IMR-90 (cell line): Measurements from ENCODE around the gene GPR65. TPM values are rescaled to one million over a fixed set of nuclear protein-coding genes. Genes with fewer than 3 reads are reported as not detected.

Source experiments
- ATAC-seq: fragments of 200-7000 bp; cut with Tn5 transposase; 2 replicates; pipeline ENCODE4 v1.9.1; 2020; ENCODE audit warnings: low read depth, mild to moderate bottlenecking, moderate library complexity
- BruUV-seq: library from RNA; stranded (reverse); fragments of 400-500 nt; replicated peaks from 2 replicates; lab custom pipeline; 2021; lab: Mats Ljungman, UMichigan
- CTCF ChIA-PET: fragments of 300-600 bp; formaldehyde crosslinking; extraction: SDS; loops from one replicate; lab custom pipeline; 2021; ENCODE audit warnings: antibody characterized with exemption; lab: Yijun Ruan, JAX
- POLR2A ChIA-PET: fragments of 300-600 bp; sonication (Branson Sonifier 250); formaldehyde crosslinking; loops from one replicate; lab custom pipeline; 2022; ENCODE audit warnings: antibody characterized with exemption; ENCODE audit not compliant: unreplicated experiment; lab: Charles Lee
- DNase-seq: peaks from one replicate; pipeline ENCODE4 v3.0.0; 2013
- H2AFZ ChIP-seq: replicated peaks from 2 replicates; pipeline ENCODE3; 2013; ENCODE audit warnings: low read length, mild to moderate bottlenecking; ENCODE audit not compliant: poor library complexity
- H2AK5ac ChIP-seq: 2 replicates; pipeline ENCODE4 v1.6.1; 2013; ENCODE audit warnings: low read depth, low read length, inconsistent platforms
- H2AK9ac ChIP-seq: replicated peaks from 2 replicates; pipeline ENCODE3; 2013; ENCODE audit warnings: mild to moderate bottlenecking, low read depth, low read length, moderate library complexity; ENCODE audit not compliant: poor library complexity
- H2BK120ac ChIP-seq: 2 replicates; pipeline ENCODE4 v1.6.1; 2013; ENCODE audit warnings: low read depth, low read length, inconsistent platforms
- H2BK15ac ChIP-seq: 3 replicates; pipeline ENCODE4 v1.6.1; 2013; ENCODE audit warnings: low read depth, low read length, inconsistent platforms
- H2BK20ac ChIP-seq: 2 replicates; pipeline ENCODE4 v1.6.1; 2013; ENCODE audit warnings: low read depth, mild to moderate bottlenecking, inconsistent platforms, low read length, moderate library complexity
- H2BK5ac ChIP-seq: 2 replicates; pipeline ENCODE4 v1.6.1; 2013; ENCODE audit warnings: mild to moderate bottlenecking, low read depth, low read length, inconsistent platforms; ENCODE audit not compliant: poor library complexity, severe bottlenecking
- H3K14ac ChIP-seq: replicated peaks from 2 replicates; pipeline ENCODE4 v1.6.1; 2013; ENCODE audit warnings: low read depth, low read length, inconsistent platforms
- H3K18ac ChIP-seq: 2 replicates; pipeline ENCODE4 v1.6.1; 2013; ENCODE audit warnings: low read depth, low read length, control low read depth
- H3K23ac ChIP-seq: 2 replicates; pipeline ENCODE4 v1.6.1; 2013; ENCODE audit warnings: low read depth, low read length, inconsistent platforms
- H3K27ac ChIP-seq: 2 replicates; pipeline ENCODE4 v1.5.1; 2013; ENCODE audit warnings: mild to moderate bottlenecking, control low read depth, low read length; ENCODE audit not compliant: insufficient read depth
- H3K27me3 ChIP-seq: 2 replicates; pipeline ENCODE4 v1.6.1; 2013; ENCODE audit warnings: low read length; ENCODE audit not compliant: control insufficient read depth, insufficient read depth
- H3K36me3 ChIP-seq: 2 replicates; pipeline ENCODE4 v1.6.1; 2013; ENCODE audit warnings: low read length, mixed read lengths; ENCODE audit not compliant: control insufficient read depth, insufficient read depth
- H3K4ac ChIP-seq: 2 replicates; pipeline ENCODE4 v1.6.1; 2013; ENCODE audit warnings: low read depth, low read length, inconsistent platforms
- H3K4me1 ChIP-seq: 2 replicates; pipeline ENCODE4 v1.6.1; 2013; ENCODE audit warnings: low read length, mixed read lengths; ENCODE audit not compliant: control insufficient read depth, insufficient read depth
- H3K4me2 ChIP-seq: 2 replicates; pipeline ENCODE4 v1.6.1; 2013; ENCODE audit warnings: low read depth, mild to moderate bottlenecking, control low read depth, low read length, moderate library complexity
- H3K4me3 ChIP-seq: 2 replicates; pipeline ENCODE4 v1.5.1; 2013; ENCODE audit warnings: low read depth, mild to moderate bottlenecking, control low read depth, low read length, moderate library complexity; ENCODE audit not compliant: insufficient read depth
- H3K56ac ChIP-seq: 2 replicates; pipeline ENCODE4 v1.6.1; 2013; ENCODE audit warnings: low read length, inconsistent platforms; ENCODE audit not compliant: insufficient read depth; ENCODE audit errors: extremely low read depth
- H3K79me1 ChIP-seq, 2 experiments: 2 replicates each; pipeline ENCODE4 v1.6.1; 2013; ENCODE audit warnings: low read length in 2 of 2, inconsistent platforms in 1 of 2, low read depth in 1 of 2
- H3K9ac ChIP-seq: 2 replicates; pipeline ENCODE4 v1.6.1; 2013; ENCODE audit warnings: low read depth, low read length, control low read depth
- H3K9me1 ChIP-seq: 2 replicates; pipeline ENCODE4 v1.6.1; 2013; ENCODE audit warnings: low read length, inconsistent platforms; ENCODE audit not compliant: insufficient read depth
- H3K9me3 ChIP-seq: 2 replicates; pipeline ENCODE4 v1.6.1; 2013; ENCODE audit warnings: low read length; ENCODE audit not compliant: control insufficient read depth, insufficient read depth
- H4K20me1 ChIP-seq: 2 replicates; pipeline ENCODE4 v1.6.1; 2013; ENCODE audit warnings: low read length, inconsistent platforms; ENCODE audit not compliant: insufficient read depth
- H4K5ac ChIP-seq: 2 replicates; pipeline ENCODE4 v1.6.1; 2013; ENCODE audit warnings: mild to moderate bottlenecking, low read depth, low read length, control low read depth
- H4K8ac ChIP-seq, 2 experiments: 2 replicates each; pipeline ENCODE4 v1.6.1; 2013; ENCODE audit warnings: low read depth in 2 of 2, low read length in 2 of 2, control low read depth in 1 of 2, inconsistent platforms in 1 of 2
- H4K91ac ChIP-seq: 2 replicates; pipeline ENCODE4 v1.6.1; 2013; ENCODE audit warnings: low read depth, low read length, inconsistent platforms; ENCODE audit not compliant: insufficient read depth
- BHLHE40 ChIP-seq: fragments of 150-350 bp; IDR thresholded peaks from 2 replicates; pipeline ENCODE4 v1.6.1; 2016; ENCODE audit warnings: mild to moderate bottlenecking, low read depth, low read length
- CEBPB ChIP-seq: IDR thresholded peaks from 2 replicates; pipeline ENCODE4 v1.6.1; 2012; ENCODE audit warnings: low read depth, low read length, improper control_type of control experiment
- CHD1 ChIP-seq: IDR thresholded peaks from 2 replicates; pipeline ENCODE4 v1.6.1; 2012; ENCODE audit warnings: low read depth, low read length, improper control_type of control experiment
- MAFK ChIP-seq: IDR thresholded peaks from 2 replicates; pipeline ENCODE4 v1.6.1; 2012; ENCODE audit warnings: low read depth, low read length, improper control_type of control experiment
- MXI1 ChIP-seq: IDR thresholded peaks from 2 replicates; pipeline ENCODE4 v1.6.1; 2012; ENCODE audit warnings: low read depth, mild to moderate bottlenecking, low read length, moderate library complexity, borderline replicate concordance
- POLR2A ChIP-seq: IDR thresholded peaks from 2 replicates; pipeline ENCODE4 v1.6.1; 2012; ENCODE audit warnings: mild to moderate bottlenecking, low read depth, low read length
- RCOR1 ChIP-seq: IDR thresholded peaks from 2 replicates; pipeline ENCODE4 v1.6.1; 2012; ENCODE audit warnings: mild to moderate bottlenecking, low read length, improper control_type of control experiment; ENCODE audit not compliant: insufficient replicate concordance
- WGBS, 2 experiments: methylation state at CpG; one replicate each; pipeline versions ENCODE4 v1.1.5 to v1.1.7; 2013; ENCODE audit warnings: missing lambda C conversion rate in 2 of 2; ENCODE audit not compliant: insufficient read length in 1 of 2; ENCODE audit errors: extremely low coverage in 2 of 2; 5-methylcytosine and 5-hydroxymethylcytosine counted together
- dilution Hi-C: fragments of 300-500 bp; cut with HindIII; formaldehyde crosslinking; loops from one replicate; pipeline ENCODE4 v1.14.3; 2018; ENCODE audit warnings: low sequenced_read_pairs; ENCODE audit not compliant: unreplicated experiment
- in situ Hi-C: fragments of 300-500 bp; cut with MboI; formaldehyde crosslinking; loops from 3 replicates; pipeline ENCODE4 v1.14.3; 2019; ENCODE audit warnings: low sequenced_read_pairs, inconsistent platforms, mixed read lengths
- intact Hi-C: fragments of 100-400 bp; cut with micrococcal nuclease; formaldehyde crosslinking; loops from 2 replicates; pipeline ENCODE4 v1.10.0; 2022
- polyA plus RNA-seq, 3 experiments: library from polyadenylated mRNA; depleted of rRNA; stranded (reverse); fragments of >200 nt; gene quantifications; 2 replicates each; pipeline ENCODE4 v1.2.3, GENCODE V29; 2012; ENCODE audit warnings: low replicate concordance in 1 of 3
- total RNA-seq: library from RNA; depleted of rRNA; stranded (reverse); fragments of >200 nt; gene quantifications from 2 replicates; pipeline ENCODE4 v1.2.3, GENCODE V29; 2012

The GPR65 gene
- total and polyA plus RNA-seq, 2 of the 4 experiments (the other 2 are of a cell fraction): 0.05 to 0.18 TPM

DNA sequence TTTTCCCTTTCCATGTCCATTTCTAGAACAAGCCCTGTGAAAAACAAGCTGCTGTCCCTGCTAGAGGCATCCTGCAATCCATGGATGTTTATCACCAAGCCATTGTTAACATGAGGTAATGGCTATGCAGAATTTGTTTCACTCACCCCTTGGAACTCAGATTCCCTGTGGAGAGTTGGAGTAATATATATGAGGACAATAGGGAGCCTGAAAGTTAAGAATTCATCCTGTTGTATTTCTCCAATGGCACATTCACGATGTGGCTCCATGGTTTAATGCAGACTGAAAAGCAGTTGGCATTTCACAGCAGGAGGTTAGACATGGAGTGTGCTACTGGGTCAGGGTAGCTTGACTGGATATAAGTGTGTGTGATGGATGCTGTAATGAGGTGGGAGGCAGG lies 32.4 kb downstream of the GPR65 start:
- no peak overlapping the region for H3K23ac ChIP-seq
- no peaks in the 10 kb centered on the region for H3K9me3 ChIP-seq
- H4K5ac ChIP-seq: no peak overlapping the region
- H3K27ac ChIP-seq: no peak overlapping the region
- no peaks in the 10 kb centered on the region for H4K20me1 ChIP-seq
- DNase-seq: no peak
- no peak overlapping the region for H3K14ac ChIP-seq
- H3K4me2 ChIP-seq: no peak overlapping the region
- no peaks in the 10 kb centered on the region for H3K4me1 ChIP-seq
- WGBS, 2 experiments: no CpG with 5 or more reads among the region's 1 CpG
- ATAC-seq: no peak
- dilution Hi-C loops (no loop called here), in situ Hi-C loops (no loop called here), intact Hi-C loops (no loop called here)
- H3K4ac ChIP-seq: no peak overlapping the region
- H4K8ac ChIP-seq: no peak overlapping the region
- no peak overlapping the region for H2BK120ac ChIP-seq
- no peaks in the 10 kb centered on the region for H3K27me3 ChIP-seq
- H3K4me3 ChIP-seq: no peak overlapping the region
- no peak overlapping the region for H2AK5ac ChIP-seq
- H2BK15ac ChIP-seq: no peak overlapping the region
- TF ChIP-seq RCOR1: no peak
- no peak for TF ChIP-seq CHD1
- no peak for TF ChIP-seq MAFK
- no peak for TF ChIP-seq MXI1
- TF ChIP-seq BHLHE40: no peak
- TF ChIP-seq CEBPB: no peak
- no peak for TF ChIP-seq POLR2A
- H3K56ac ChIP-seq: no peak overlapping the region
- CTCF ChIA-PET: no interaction called here
- H3K36me3 ChIP-seq: no peaks in the 10 kb centered on the region
- H3K79me1 ChIP-seq: no peaks in the 10 kb centered on the region
- POLR2A ChIA-PET: no interaction called here
- H4K91ac ChIP-seq: no peak overlapping the region
- no TSS peak for BruUV-seq
- no peaks in the 10 kb centered on the region for H3K9me1 ChIP-seq
- H3K9ac ChIP-seq: no peak overlapping the region
- no peak overlapping the region for H2AK9ac ChIP-seq
- no peak overlapping the region for H2AFZ ChIP-seq
- H2BK20ac ChIP-seq: no peak overlapping the region
- H2BK5ac ChIP-seq: no peak overlapping the region
- H3K18ac ChIP-seq: no peak overlapping the region
